Measurements from ENCODE around the gene SEC24B.

The SEC24B gene

DNA sequence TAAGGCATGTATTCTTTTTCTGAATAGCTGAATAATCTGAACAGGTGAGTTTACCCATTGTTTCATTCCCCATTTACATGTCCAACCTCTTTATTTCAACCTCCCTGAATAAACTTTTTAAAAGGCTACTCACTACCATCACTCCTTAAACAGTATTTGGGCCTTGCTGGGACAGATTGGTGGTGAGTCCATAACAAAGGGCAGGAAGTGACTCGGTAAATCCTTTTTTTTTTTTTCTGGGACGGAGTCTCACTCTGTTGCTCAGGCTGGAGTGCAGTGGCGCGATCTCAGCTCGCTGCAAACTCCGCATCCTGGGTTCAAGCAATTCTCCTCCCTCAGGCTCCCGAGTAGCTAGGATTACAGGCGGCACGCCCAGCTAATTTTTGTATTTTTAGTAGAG, 23.4 kb upstream of the SEC24B start:
- TF ChIP-seq LEF1 (IDR thresholded peaks at IDR 0.05; ENCODE audit: borderline replicate concordance) (no peak), NFRKB (IDR thresholded peaks at IDR 0.05) (no peak), BHLHE40 (IDR thresholded peaks at IDR 0.05; ENCODE audit: borderline replicate concordance) (no peak), CTBP1 (IDR thresholded peaks at IDR 0.05; ENCODE audit: borderline replicate concordance) (no peak), ELF4 (IDR thresholded peaks at IDR 0.05) (no peak), ZNF384 (IDR thresholded peaks at IDR 0.05) (no peak), SP1 (IDR thresholded peaks at IDR 0.05) (no peak), TARDBP (IDR thresholded peaks at IDR 0.05) (no peak), FOXM1 (IDR thresholded peaks at IDR 0.05; ENCODE audit: borderline replicate concordance) (no peak), ARNT (IDR thresholded peaks at IDR 0.05) (no peak), L3MBTL2 (conservative IDR thresholded peaks at IDR 0.05) (no peak), SUZ12 (IDR thresholded peaks at IDR 0.05) (no peak)
- TF ChIP-seq, protein P1, sequence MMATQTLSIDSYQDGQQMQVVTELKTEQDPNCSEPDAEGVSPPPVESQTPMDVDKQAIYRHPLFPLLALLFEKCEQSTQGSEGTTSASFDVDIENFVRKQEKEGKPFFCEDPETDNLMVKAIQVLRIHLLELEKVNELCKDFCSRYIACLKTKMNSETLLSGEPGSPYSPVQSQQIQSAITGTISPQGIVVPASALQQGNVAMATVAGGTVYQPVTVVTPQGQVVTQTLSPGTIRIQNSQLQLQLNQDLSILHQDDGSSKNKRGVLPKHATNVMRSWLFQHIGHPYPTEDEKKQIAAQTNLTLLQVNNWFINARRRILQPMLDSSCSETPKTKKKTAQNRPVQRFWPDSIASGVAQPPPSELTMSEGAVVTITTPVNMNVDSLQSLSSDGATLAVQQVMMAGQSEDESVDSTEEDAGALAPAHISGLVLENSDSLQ (IDR thresholded peaks at IDR 0.05): no peak
- CTCF ChIA-PET: no interaction called here
- POLR2A ChIA-PET: no interaction called here
- no peak for DNase-seq (ENCODE audit: extremely low spot score)

DNA sequence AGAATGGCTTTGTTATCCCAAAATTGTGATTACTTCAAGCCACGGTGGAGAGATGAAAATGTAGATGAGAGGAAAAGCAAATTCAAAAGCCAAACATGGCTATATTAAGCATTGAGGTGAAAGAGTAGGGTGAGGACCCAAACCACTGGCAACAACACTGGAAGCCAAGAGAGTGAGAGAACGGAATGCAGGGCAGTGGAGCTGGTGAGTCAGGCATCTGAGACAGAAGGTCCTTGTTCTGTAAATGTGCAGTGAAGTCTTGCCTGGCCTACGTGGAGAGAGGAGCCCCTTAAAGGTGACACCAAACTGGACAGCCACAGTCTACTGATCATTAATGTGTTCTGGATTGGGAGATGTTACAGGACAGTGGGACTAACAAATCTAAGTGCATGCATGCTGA, 22.8 kb upstream of the SEC24B start:
- no peak for TF ChIP-seq NFRKB (IDR thresholded peaks at IDR 0.05)
- no peak for TF ChIP-seq LEF1 (IDR thresholded peaks at IDR 0.05; ENCODE audit: borderline replicate concordance)
- TF ChIP-seq L3MBTL2 (conservative IDR thresholded peaks at IDR 0.05): no peak
- TF ChIP-seq ELF4 (IDR thresholded peaks at IDR 0.05): no peak
- DNase-seq (ENCODE audit: extremely low spot score): no peak
- ChIA-PET CTCF (interaction anchor here (0.6 kb wide), 1 partner anchor 738 kb away, joined by 4 read pairs; no protein-coding TSS in a partner anchor), POLR2A (no interaction called here)

DNA sequence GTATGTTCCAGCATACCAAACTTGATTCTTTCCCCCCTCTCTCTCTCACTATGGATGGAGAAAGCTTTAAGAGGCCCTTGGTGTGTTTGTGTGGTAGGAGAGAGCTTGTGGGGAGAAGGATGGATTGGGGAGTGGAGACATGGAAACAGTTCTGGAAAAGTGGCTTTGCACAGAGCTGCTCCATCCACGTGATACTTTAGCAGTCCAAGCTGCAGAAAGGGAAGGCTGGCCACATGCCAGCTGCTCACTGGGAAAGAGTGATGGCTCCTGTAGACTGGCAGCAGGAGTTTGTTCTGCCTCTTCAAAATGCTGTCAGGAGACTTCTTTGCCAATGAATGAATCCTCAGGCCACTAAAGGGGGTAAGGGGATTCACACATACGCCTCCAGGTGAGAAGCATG, 21.7 kb upstream of the SEC24B start:
- DNase-seq (ENCODE audit: extremely low spot score): no peak
- CTCF ChIA-PET: interaction anchor here (0.5 kb wide), 1 partner anchor 132 kb away, joined by 3 read pairs; no protein-coding TSS in a partner anchor
- POLR2A ChIA-PET: no interaction called here

DNA sequence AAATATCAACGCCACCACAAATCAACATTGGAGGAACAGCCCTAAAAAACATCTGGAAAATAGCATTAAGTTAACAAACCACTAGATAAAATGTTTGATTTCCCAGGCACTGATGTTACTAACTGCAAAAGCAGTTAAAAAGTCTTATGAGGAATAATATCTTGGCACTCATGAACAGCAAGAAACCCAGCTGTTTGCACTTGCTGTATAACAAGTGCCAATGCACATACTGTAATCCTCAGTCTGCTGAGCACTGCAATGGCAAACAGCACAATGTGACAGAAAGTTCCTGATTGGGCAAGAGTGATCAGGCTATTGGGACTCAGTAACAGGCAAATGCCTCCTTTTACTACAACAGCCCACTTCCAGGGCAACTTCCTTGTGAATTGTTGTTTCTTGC, 20.8 kb upstream of the SEC24B start:
- no peak for DNase-seq (ENCODE audit: extremely low spot score)
- POLR2A ChIA-PET: no interaction called here
- CTCF ChIA-PET: no interaction called here

More for the DNA sequence above, 21.7 kb upstream of the SEC24B start:
- TF ChIP-seq, protein P1 (IDR thresholded peaks at IDR 0.05): peak; percentile 12; the same call in 1 of the 2 replicates
- no peak for TF ChIP-seq LEF1 (IDR thresholded peaks at IDR 0.05; ENCODE audit: borderline replicate concordance)

DNA sequence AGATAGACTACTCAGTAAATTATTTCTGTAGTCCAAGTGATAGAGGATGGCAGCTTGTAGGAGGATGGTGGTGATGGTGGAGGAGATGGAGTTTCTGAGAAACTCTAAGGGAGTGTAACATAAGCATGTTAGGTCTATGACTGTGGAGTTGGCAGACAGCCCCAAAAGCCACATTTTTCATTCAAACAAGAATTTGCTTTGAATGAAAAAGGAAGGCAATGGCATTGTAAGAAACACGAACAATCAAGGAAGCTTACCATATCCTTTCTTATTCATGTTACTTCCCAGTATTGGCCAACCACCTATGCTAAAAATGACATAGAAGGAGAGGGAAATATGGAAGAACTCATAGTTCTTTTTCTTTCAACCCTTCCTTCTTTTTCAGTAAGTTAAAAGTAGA, 18.7 kb upstream of the SEC24B start:
- POLR2A ChIA-PET: no interaction called here
- CTCF ChIA-PET: interaction anchor here (1.0 kb wide), 1 partner anchor 9 kb away, joined by 3 read pairs; no protein-coding TSS in a partner anchor
- TF ChIP-seq ZNF384 (IDR thresholded peaks at IDR 0.05): no peak
- TF ChIP-seq SP1 (IDR thresholded peaks at IDR 0.05): no peak
- TF ChIP-seq CTBP1 (IDR thresholded peaks at IDR 0.05; ENCODE audit: borderline replicate concordance): no peak
- no peak for TF ChIP-seq FOXK2 (IDR thresholded peaks at IDR 0.05)
- TF ChIP-seq FOXA1 (IDR thresholded peaks at IDR 0.05): no peak
- TF ChIP-seq FOXM1 (IDR thresholded peaks at IDR 0.05; ENCODE audit: borderline replicate concordance): no peak
- no peak for TF ChIP-seq LEF1 (IDR thresholded peaks at IDR 0.05; ENCODE audit: borderline replicate concordance)
- TF ChIP-seq NFRKB (IDR thresholded peaks at IDR 0.05): no peak
- TF ChIP-seq SUZ12 (IDR thresholded peaks at IDR 0.05): no peak
- no peak for DNase-seq (ENCODE audit: extremely low spot score)

More for the DNA sequence above, 20.8 kb upstream of the SEC24B start:
- TF ChIP-seq FOXA1 (IDR thresholded peaks at IDR 0.05) (no peak), SUZ12 (IDR thresholded peaks at IDR 0.05) (no peak), BHLHE40 (IDR thresholded peaks at IDR 0.05; ENCODE audit: borderline replicate concordance) (no peak), FOXK2 (IDR thresholded peaks at IDR 0.05) (no peak), ZNF384 (IDR thresholded peaks at IDR 0.05) (no peak), NFRKB (IDR thresholded peaks at IDR 0.05) (no peak), ARNT (IDR thresholded peaks at IDR 0.05) (no peak), SP1 (IDR thresholded peaks at IDR 0.05) (no peak), L3MBTL2 (conservative IDR thresholded peaks at IDR 0.05) (no peak), ELF4 (IDR thresholded peaks at IDR 0.05) (no peak), FOXM1 (IDR thresholded peaks at IDR 0.05; ENCODE audit: borderline replicate concordance) (no peak), LEF1 (IDR thresholded peaks at IDR 0.05; ENCODE audit: borderline replicate concordance) (no peak), CTBP1 (IDR thresholded peaks at IDR 0.05; ENCODE audit: borderline replicate concordance) (no peak), HDGF (IDR thresholded peaks at IDR 0.05; ENCODE audit: borderline replicate concordance) (no peak), TARDBP (IDR thresholded peaks at IDR 0.05) (no peak)
- TF ChIP-seq, protein P1 (IDR thresholded peaks at IDR 0.05): no peak

DNA sequence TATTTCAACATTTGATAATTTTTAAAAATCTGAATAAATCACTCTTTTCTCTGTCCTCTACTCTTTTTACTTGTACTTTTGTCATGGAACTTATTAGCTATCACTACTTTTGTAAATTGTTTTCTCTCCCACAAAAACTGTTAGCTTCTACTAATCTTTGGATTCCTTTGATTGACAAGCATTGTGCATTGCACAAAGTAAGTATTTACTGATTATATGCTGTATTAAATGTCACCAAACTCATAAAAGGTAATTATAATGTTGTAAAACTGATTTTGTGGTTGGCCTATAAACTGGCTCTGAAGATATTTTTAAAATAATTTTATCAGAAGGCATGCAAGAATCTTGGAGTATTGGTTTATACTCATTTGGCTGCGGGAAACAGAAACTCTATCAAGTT, 15.0 kb upstream of the SEC24B start:
- TF ChIP-seq L3MBTL2 (conservative IDR thresholded peaks at IDR 0.05): no peak
- TF ChIP-seq, protein P1 (IDR thresholded peaks at IDR 0.05): peak; percentile 78
- ChIA-PET CTCF (interaction anchor here (0.6 kb wide), 1 partner anchor 1069 kb away, joined by 4 read pairs; no protein-coding TSS in a partner anchor), POLR2A (no interaction called here)

More for the DNA sequence above, 15.0 kb upstream of the SEC24B start:
- no peak for DNase-seq (ENCODE audit: extremely low spot score)

Data from HEK293T (cell line).